Sigmoid colon (tissue), 7 donors: Measurements from ENCODE around the gene ZNF675. TPM values are rescaled to one million over a fixed set of nuclear protein-coding genes. Genes with fewer than 3 reads are reported as not detected.
"Not testable (repeated sequence)": the region's sequence is repeated elsewhere in the genome, so short reads cannot be mapped to it uniquely, and the experiment has no call there.

Experiments used
- DNase-seq: peaks from one replicate; pipeline ENCODE4 v3.0.0-alpha.2; 2019
- H3K27ac ChIP-seq, 4 donors: fragments of 200-600 bp; sonication (generic); one replicate each; pipeline ENCODE4 v1.5.1; 2016 to 2019; ENCODE audit warnings: mild to moderate bottlenecking in 1 of 4
- H3K27me3 ChIP-seq, 3 donors: fragments of 200-600 bp; sonication (generic); one replicate each; pipeline ENCODE4 v1.5.1; 2019; ENCODE audit warnings: mild to moderate bottlenecking in 1 of 3
- H3K36me3 ChIP-seq, 4 donors: fragments of 200-600 bp; sonication (generic); one replicate each; pipeline ENCODE4 v1.5.1; 2016 to 2019
- H3K4me1 ChIP-seq, 4 donors: fragments of 200-600 bp; sonication (generic); one replicate each; pipeline ENCODE4 v1.5.1; 2017 to 2019
- H3K4me3 ChIP-seq, 4 donors: fragments of 200-600 bp; sonication (generic); one replicate each; pipeline ENCODE4 v1.5.1; 2017 to 2019; ENCODE audit warnings: mild to moderate bottlenecking in 2 of 4, moderate library complexity in 1 of 4
- H3K9me3 ChIP-seq, 4 donors: fragments of 200-600 bp in 3 of 4; sonication (generic) in 3 of 4; one replicate each; pipeline versions ENCODE4 v1.5.1 to v1.6.1; 2013 to 2019
- CTCF ChIP-seq, 4 experiments: fragments of 450-650 bp in 3 of 4; fragments of 200-600 bp in 1 of 4; IDR thresholded peaks; one replicate each; pipeline ENCODE4 v1.5.1; 2016 to 2019; ENCODE audit warnings: antibody characterized with exemption in 4 of 4, mild to moderate bottlenecking in 3 of 4, moderate library complexity in 2 of 4
- EP300 ChIP-seq, 4 donors: sonication (generic); formaldehyde crosslinking; IDR thresholded peaks; one replicate each; pipeline ENCODE4 v1.6.1; 2017; ENCODE audit warnings: antibody characterized with exemption in 4 of 4
- POLR2A ChIP-seq, 2 donors: fragments of 450-650 bp; IDR thresholded peaks; one replicate each; pipeline ENCODE4 v1.6.1; 2016; ENCODE audit warnings: antibody characterized with exemption in 2 of 2, mild to moderate bottlenecking in 2 of 2, moderate library complexity in 2 of 2
- POLR2AphosphoS5 ChIP-seq, 4 donors: sonication (generic); formaldehyde crosslinking; IDR thresholded peaks; one replicate each; pipeline ENCODE4 v1.6.1; 2017; ENCODE audit warnings: antibody characterized with exemption in 4 of 4
- WGBS, 2 donors: extraction: QIAGEN DNeasy Blood & Tissue Kit; methylation state at CpG; one replicate each; pipeline ENCODE4 v1.1.7; 2013; 5-methylcytosine and 5-hydroxymethylcytosine counted together
- intact Hi-C: fragments of 100-400 bp; cut with DNase I; formaldehyde crosslinking; loops from one replicate; pipeline ENCODE4 v1.15.1; 2023
- polyA plus RNA-seq, 3 donors: library from polyadenylated mRNA; stranded (reverse); fragments of 200-250 nt; gene quantifications; one replicate each; pipeline ENCODE4 v1.2.3, GENCODE V29; 2013
- total RNA-seq, 4 donors: library from RNA; depleted of rRNA; stranded (reverse); fragments of >200 nt; gene quantifications; one replicate each; pipeline ENCODE4 v1.1.0, GENCODE V29; 2016
- donor health status: healthy with polysubstance abuse.
- donor health status: Bipolar disorder and iron deficiency.
- donor health status: healthy.

The ZNF675 gene
- total and polyA plus RNA-seq, 7 donors, result 5.4 to 10.8 (median 7.4) TPM

GRCh38 chr19:23706657-23707056 is 19.6 kb upstream of the ZNF675 start:
- Histone ChIP-seq H3K4me3 (no peak overlapping the region), H3K4me1 (no peaks in the 10 kb centered on the region), H3K36me3 (no peaks in the 10 kb centered on the region), H3K27me3 (no peaks in the 10 kb centered on the region), H3K9me3 (no peaks in the 10 kb centered on the region), H3K27ac (no peak overlapping the region)
- no peak for TF ChIP-seq EP300 (IDR thresholded peaks at IDR 0.05)
- no peak for TF ChIP-seq POLR2A (IDR thresholded peaks at IDR 0.05)
- TF ChIP-seq POLR2AphosphoS5 (IDR thresholded peaks at IDR 0.05), result no peak
- TF ChIP-seq CTCF (IDR thresholded peaks at IDR 0.05), result no peak
- WGBS, 2 donors, result 86 to 93% methylated on average over 1 of the region's 1 CpG
- DNase-seq, result no peak
- intact Hi-C loops, result no loop called here

GRCh38 chr19:23699521-23699860 is 12.5 kb upstream of the ZNF675 start:
- no peak for TF ChIP-seq CTCF (IDR thresholded peaks at IDR 0.05)
- no peak for TF ChIP-seq POLR2A (IDR thresholded peaks at IDR 0.05)
- no peak for TF ChIP-seq EP300 (IDR thresholded peaks at IDR 0.05)
- TF ChIP-seq POLR2AphosphoS5 (IDR thresholded peaks at IDR 0.05), result no peak
- WGBS, 2 donors, result 79 to 81% methylated on average over 2 of the region's 2 CpGs
- intact Hi-C loops, result no loop called here
- Histone ChIP-seq H3K4me3 (no peak overlapping the region), H3K27ac (peak overlapping the region in 1 of 4 donors; percentile 8), H3K27me3 (no peaks in the 10 kb centered on the region), H3K4me1 (no peaks in the 10 kb centered on the region), H3K36me3 (no peaks in the 10 kb centered on the region), H3K9me3 (no peaks in the 10 kb centered on the region)
- DNase-seq, result no peak

GRCh38 chr19:23698711-23699520 is 11.9 kb upstream of the ZNF675 start:
- Histone ChIP-seq H3K27me3 (no peaks in the 10 kb centered on the region), H3K4me1 (no peaks in the 10 kb centered on the region), H3K27ac (peak overlapping the region in 1 of 4 donors; percentile 8), H3K36me3 (no peaks in the 10 kb centered on the region), H3K4me3 (no peak overlapping the region), H3K9me3 (no peaks in the 10 kb centered on the region)
- 20 to 61% methylated on average over 6 of the region's 6 CpGs for WGBS, 2 donors
- DNase-seq, result no peak
- TF ChIP-seq CTCF (IDR thresholded peaks at IDR 0.05) (no peak), POLR2A (IDR thresholded peaks at IDR 0.05) (no peak), POLR2AphosphoS5 (IDR thresholded peaks at IDR 0.05) (no peak), EP300 (IDR thresholded peaks at IDR 0.05) (no peak)
- intact Hi-C loops, result no loop called here

GRCh38 chr19:23692937-23693336 is 5.9 kb upstream of the ZNF675 start:
- 75 to 85% methylated on average over 8 of the region's 9 CpGs for whole genome bisulfite sequencing, 2 donors
- H3K36me3 ChIP-seq, H3K9me3 ChIP-seq, H3K4me1 ChIP-seq, H3K4me3 ChIP-seq, intact Hi-C loops, H3K27me3 ChIP-seq, H3K27ac ChIP-seq, DNase-seq: not testable (repeated sequence)

GRCh38 chr19:23673132-23673531 is 13.9 kb downstream of the ZNF675 start:
- Histone ChIP-seq H3K36me3 (no peaks in the 10 kb centered on the region), H3K9me3 (peaks cover 0 to 7% (median 0%) of the 10 kb centered on the region in 4 donors), H3K27me3 (no peaks in the 10 kb centered on the region), H3K27ac (no peak overlapping the region), H3K4me1 (no peaks in the 10 kb centered on the region), H3K4me3 (no peak overlapping the region)
- WGBS, 2 donors, result 94 to 97% methylated on average over 2 of the region's 2 CpGs
- TF ChIP-seq CTCF (IDR thresholded peaks at IDR 0.05), result no peak
- TF ChIP-seq POLR2A (IDR thresholded peaks at IDR 0.05), result no peak
- TF ChIP-seq EP300 (IDR thresholded peaks at IDR 0.05), result no peak
- no peak for TF ChIP-seq POLR2AphosphoS5 (IDR thresholded peaks at IDR 0.05)
- no peak for DNase-seq
- intact Hi-C loops, result no loop called here

- H3K4me1 ChIP-seq, H3K27ac ChIP-seq, H3K36me3 ChIP-seq, H3K27me3 ChIP-seq, intact Hi-C loops, DNase-seq, H3K4me3 ChIP-seq: not testable (repeated sequence)
- H3K9me3 ChIP-seq, result peaks cover 0 to 15% (median 0%) of the 10 kb centered on the region in 4 donors
- 91% methylated on average over 31 to 32 of the region's 32 CpGs for WGBS, 2 donors
Observed at GRCh38 chr19:23668606-23669005, 18.4 kb downstream of the ZNF675 start.
